ENCODE measurements around the gene HRH2. TPM values are rescaled to one million over a fixed set of nuclear protein-coding genes. Genes with fewer than 3 reads are reported as not detected.

Gene HRH2
- total and polyA plus RNA-seq, 4 donors: 1.8 to 36.1 (median 9.9) TPM

DNA sequence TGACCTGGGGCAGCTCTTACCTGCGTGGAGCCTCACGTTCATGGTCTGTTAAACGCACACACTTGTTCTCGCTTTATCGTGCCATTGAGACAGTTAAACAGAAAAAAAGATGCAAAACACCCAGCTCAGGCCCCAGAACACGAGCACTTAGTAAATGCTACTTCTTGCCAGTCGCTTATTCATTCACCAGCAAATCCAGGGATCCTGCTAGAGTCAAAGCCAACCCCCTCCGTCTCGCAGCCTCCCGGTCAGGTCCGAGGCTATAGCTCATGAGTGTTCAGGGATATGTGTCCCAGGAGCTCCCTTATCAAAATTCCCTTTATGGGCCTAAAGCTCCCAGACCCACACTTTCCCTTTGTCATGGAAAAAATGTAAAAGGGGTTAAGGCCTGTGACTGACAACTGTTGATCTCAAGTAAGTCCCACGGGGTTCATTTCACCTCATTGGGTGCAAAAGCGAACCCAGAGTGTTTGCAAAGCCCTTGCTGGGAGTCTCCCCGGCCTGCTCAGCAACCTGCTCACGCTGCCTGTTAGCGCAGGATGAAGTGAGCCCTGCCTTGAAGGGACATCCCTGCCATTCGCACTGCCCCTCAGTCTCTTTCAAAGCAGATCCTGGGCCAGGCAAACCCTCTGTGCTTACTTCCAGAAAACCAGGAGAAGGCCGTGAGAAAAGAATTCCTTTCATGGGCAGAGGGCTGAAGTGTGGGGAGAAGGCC, 40.7 kb downstream of the HRH2 start:
- Histone ChIP-seq H3K27ac (ENCODE audit: low read depth in 1 of 2, low read length in 1 of 2) (no peak overlapping the region), H3K9ac (ENCODE audit: insufficient read depth in 1 of 2, low read length in 2 of 2) (no peak overlapping the region), H3K27me3 (ENCODE audit: control insufficient read depth in 3 of 3, insufficient read depth in 3 of 3, low read length in 2 of 3) (peaks cover 0 to 4% (median 0%) of the 10 kb centered on the region in 3 donors), H3K36me3 (ENCODE audit: control insufficient read depth in 4 of 4, insufficient read depth in 4 of 4, low read length in 4 of 4) (no peaks in the 10 kb centered on the region), H3K4me1 (ENCODE audit: control insufficient read depth in 5 of 5, insufficient read depth in 5 of 5, low read length in 5 of 5) (peaks cover 0 to 5% (median 0%) of the 10 kb centered on the region in 5 donors), H3K4me3 (no peak overlapping the region), H3K9me3 (ENCODE audit: control insufficient read depth in 4 of 4, insufficient read depth in 3 of 4, low read length in 3 of 4) (no peaks in the 10 kb centered on the region)
- TF ChIP-seq, protein P1, sequence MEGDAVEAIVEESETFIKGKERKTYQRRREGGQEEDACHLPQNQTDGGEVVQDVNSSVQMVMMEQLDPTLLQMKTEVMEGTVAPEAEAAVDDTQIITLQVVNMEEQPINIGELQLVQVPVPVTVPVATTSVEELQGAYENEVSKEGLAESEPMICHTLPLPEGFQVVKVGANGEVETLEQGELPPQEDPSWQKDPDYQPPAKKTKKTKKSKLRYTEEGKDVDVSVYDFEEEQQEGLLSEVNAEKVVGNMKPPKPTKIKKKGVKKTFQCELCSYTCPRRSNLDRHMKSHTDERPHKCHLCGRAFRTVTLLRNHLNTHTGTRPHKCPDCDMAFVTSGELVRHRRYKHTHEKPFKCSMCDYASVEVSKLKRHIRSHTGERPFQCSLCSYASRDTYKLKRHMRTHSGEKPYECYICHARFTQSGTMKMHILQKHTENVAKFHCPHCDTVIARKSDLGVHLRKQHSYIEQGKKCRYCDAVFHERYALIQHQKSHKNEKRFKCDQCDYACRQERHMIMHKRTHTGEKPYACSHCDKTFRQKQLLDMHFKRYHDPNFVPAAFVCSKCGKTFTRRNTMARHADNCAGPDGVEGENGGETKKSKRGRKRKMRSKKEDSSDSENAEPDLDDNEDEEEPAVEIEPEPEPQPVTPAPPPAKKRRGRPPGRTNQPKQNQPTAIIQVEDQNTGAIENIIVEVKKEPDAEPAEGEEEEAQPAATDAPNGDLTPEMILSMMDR (IDR thresholded peaks at IDR 0.05; ENCODE audit: control extremely low read depth, extremely low read depth): no peak
- ATAC-seq (ENCODE audit: insufficient read depth, low FRiP score) (no peak), DNase-seq (no peak)
- WGBS, 2 donors: 79 to 82% methylated on average over 18 of the region's 18 CpGs

GRCh38 chr5:175700991-175701390, 43.1 kb downstream of the HRH2 start:
- no peak overlapping the region for H3K9ac ChIP-seq (ENCODE audit: insufficient read depth in 1 of 2, low read length in 2 of 2)
- H3K4me1 ChIP-seq (ENCODE audit: control insufficient read depth in 5 of 5, insufficient read depth in 5 of 5, low read length in 5 of 5): peaks cover 0 to 5% (median 0%) of the 10 kb centered on the region in 5 donors
- no peaks in the 10 kb centered on the region for H3K9me3 ChIP-seq (ENCODE audit: control insufficient read depth in 4 of 4, insufficient read depth in 3 of 4, low read length in 3 of 4)
- no peak overlapping the region for H3K4me3 ChIP-seq
- peaks cover 0 to 4% (median 0%) of the 10 kb centered on the region in 3 donors for H3K27me3 ChIP-seq (ENCODE audit: control insufficient read depth in 3 of 3, insufficient read depth in 3 of 3, low read length in 2 of 3)
- no peak overlapping the region for H3K27ac ChIP-seq (ENCODE audit: low read depth in 1 of 2, low read length in 1 of 2)
- H3K36me3 ChIP-seq (ENCODE audit: control insufficient read depth in 4 of 4, insufficient read depth in 4 of 4, low read length in 4 of 4): no peaks in the 10 kb centered on the region
- 82 to 91% methylated on average over 5 of the region's 5 CpGs for WGBS, 2 donors
- TF ChIP-seq, protein P1 (IDR thresholded peaks at IDR 0.05; ENCODE audit: control extremely low read depth, extremely low read depth): no peak
- no peak for DNase-seq
- ATAC-seq (ENCODE audit: insufficient read depth, low FRiP score): no peak

DNA sequence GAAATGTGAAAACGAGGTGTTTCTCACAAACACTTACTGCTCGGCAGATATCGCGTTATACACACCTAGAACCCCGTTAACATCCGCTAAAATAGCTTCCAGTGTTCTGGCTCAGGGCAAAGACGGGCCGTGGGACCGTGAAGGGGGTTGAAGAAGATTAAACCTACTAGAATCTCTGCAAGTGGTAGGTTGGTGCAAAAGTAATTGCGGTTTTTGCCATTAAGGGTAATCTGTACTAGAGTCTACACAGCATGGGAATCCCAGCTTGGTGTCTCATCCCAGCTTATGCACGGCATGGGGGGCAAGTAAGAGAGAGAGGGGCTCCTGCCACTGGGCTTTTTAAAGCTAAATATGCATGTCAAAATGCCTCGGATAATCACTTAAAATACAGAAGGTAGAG, 43.9 kb downstream of the HRH2 start:
- Histone ChIP-seq H3K27ac (ENCODE audit: low read depth in 1 of 2, low read length in 1 of 2) (no peak overlapping the region), H3K4me3 (no peak overlapping the region), H3K9me3 (ENCODE audit: control insufficient read depth in 4 of 4, insufficient read depth in 3 of 4, low read length in 3 of 4) (no peaks in the 10 kb centered on the region), H3K36me3 (ENCODE audit: control insufficient read depth in 4 of 4, insufficient read depth in 4 of 4, low read length in 4 of 4) (no peaks in the 10 kb centered on the region), H3K4me1 (ENCODE audit: control insufficient read depth in 5 of 5, insufficient read depth in 5 of 5, low read length in 5 of 5) (peaks cover 0 to 5% (median 0%) of the 10 kb centered on the region in 5 donors), H3K9ac (ENCODE audit: insufficient read depth in 1 of 2, low read length in 2 of 2) (no peak overlapping the region), H3K27me3 (ENCODE audit: control insufficient read depth in 3 of 3, insufficient read depth in 3 of 3, low read length in 2 of 3) (peaks cover 0 to 4% (median 0%) of the 10 kb centered on the region in 3 donors)
- TF ChIP-seq, protein P1 (IDR thresholded peaks at IDR 0.05; ENCODE audit: control extremely low read depth, extremely low read depth): no peak
- 89 to 95% methylated on average over 12 of the region's 12 CpGs for WGBS, 2 donors
- DNase-seq (no peak), ATAC-seq (ENCODE audit: insufficient read depth, low FRiP score) (no peak)
